AG04449 (cell line): ENCODE results near the gene TEX13A.

Experiments used
- CTCF ChIA-PET: fragments of 350-600 bp; formaldehyde crosslinking; extraction: SDS; loops from one replicate; lab custom pipeline; 2021; ENCODE audit warnings: antibody characterized with exemption; lab: Yijun Ruan, JAX
- POLR2A ChIA-PET: fragments of 400-600, 350-600 bp; formaldehyde crosslinking; extraction: SDS; loops from one replicate; lab custom pipeline; 2020; ENCODE audit warnings: antibody characterized with exemption, inconsistent platforms; lab: Yijun Ruan, JAX
- DNase-seq: peaks from one replicate; pipeline ENCODE4 v3.0.0-alpha.2; 2010; ENCODE audit warnings: low read depth, low spot score
- H3K4me3 ChIP-seq: 2 replicates; pipeline ENCODE4 v1.5.1; 2011; ENCODE audit warnings: low read depth, mild to moderate bottlenecking, control low read depth, low read length
- CTCF ChIP-seq: IDR thresholded peaks from one replicate; pipeline ENCODE4 v1.5.1; 2011; ENCODE audit warnings: mild to moderate bottlenecking, moderate library complexity, low read length, control low read depth, inconsistent platforms; ENCODE audit not compliant: insufficient read depth; ENCODE audit errors: missing control alignments

The TEX13A gene

GRCh38 chrX:105226499-105226898 lies 6.0 kb upstream of the TEX13A start:
- ChIA-PET POLR2A (no interaction called here), CTCF (no interaction called here)
- H3K4me3 ChIP-seq: no peak overlapping the region
- no peak for TF ChIP-seq CTCF
- DNase-seq: no peak

GRCh38 chrX:105221374-105221773 lies 880 bp upstream of the TEX13A start:
- ChIA-PET POLR2A (no interaction called here), CTCF (no interaction called here)
- no peak for TF ChIP-seq CTCF
- DNase-seq: no peak
- H3K4me3 ChIP-seq: no peak overlapping the region

DNA sequence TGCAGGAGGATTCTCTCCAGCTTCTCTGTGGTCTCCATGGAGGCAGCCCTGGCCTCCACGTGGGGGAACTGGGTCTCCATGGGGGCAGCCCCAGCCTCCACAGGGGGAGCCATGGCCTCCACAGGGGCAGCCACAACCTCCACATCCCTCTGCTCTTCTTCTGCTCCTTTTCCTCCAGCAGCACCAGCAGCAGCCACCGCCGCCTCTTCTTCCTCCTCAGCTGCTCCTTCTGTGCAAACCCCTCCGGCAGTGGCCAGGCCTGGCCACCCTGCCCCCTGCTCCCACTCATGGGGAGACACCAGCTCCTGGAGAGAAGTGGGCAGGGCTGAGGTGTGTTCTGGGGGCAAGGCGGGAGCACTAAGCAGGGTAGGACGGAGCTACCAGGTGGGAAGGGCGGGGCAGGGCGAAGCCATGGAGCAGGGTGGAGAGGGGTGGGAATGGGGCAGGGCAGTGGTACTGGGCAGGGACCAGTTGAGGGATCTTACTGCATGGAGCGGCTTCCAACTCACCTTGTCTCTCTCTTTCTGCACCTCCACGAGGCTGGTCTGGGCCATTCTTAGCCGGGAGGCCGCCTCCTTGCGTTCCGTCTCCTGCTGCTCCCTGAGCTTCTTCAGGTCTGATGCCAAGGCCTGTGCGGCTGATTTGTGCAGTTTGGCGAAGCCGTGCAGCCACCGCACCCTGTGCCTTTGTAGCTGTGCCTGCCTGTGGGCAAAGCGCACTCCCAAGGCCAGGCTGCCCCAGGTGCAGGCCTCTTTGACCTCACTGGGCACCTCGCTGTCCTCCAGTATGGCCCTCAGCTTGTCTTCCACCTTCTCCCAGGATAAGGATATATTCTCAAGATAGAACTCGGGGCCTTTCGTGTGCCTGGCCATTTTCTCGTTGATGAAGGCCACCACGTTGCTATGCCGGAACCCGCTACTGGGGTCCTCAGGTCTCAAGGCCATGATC lies 766 bp downstream of the TEX13A start:
- ChIA-PET POLR2A (no interaction called here), CTCF (no interaction called here)
- no peak overlapping the region for H3K4me3 ChIP-seq
- DNase-seq: no peak
- TF ChIP-seq CTCF: no peak

DNA sequence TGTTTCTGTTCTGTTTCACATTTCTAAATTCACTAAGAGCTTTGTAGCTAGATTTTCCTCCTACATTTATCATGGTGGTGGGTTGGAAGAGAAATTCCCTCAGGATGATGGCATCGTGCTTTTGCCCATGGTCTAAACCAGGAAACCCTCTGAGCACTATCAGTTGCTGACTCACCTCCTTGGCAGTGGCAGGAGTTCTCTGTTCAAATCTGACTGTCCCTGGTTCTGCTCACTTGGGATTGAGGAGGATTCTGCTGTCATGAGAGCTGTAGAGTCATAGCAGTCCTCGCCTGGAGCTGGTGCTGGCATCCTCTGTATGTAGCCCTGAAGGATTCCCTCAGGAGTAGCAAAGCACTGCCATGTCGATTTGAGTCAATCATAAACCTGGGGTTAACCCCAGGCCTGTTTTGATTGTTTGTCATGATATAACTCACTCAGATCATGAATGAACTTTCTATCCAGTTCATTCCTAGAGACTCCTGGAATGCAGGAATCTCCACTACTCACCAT lies 9.4 kb downstream of the TEX13A start:
- H3K4me3 ChIP-seq: no peak overlapping the region
- DNase-seq: no peak
- CTCF ChIA-PET: no interaction called here
- no peak for TF ChIP-seq CTCF
- POLR2A ChIA-PET: no interaction called here

DNA sequence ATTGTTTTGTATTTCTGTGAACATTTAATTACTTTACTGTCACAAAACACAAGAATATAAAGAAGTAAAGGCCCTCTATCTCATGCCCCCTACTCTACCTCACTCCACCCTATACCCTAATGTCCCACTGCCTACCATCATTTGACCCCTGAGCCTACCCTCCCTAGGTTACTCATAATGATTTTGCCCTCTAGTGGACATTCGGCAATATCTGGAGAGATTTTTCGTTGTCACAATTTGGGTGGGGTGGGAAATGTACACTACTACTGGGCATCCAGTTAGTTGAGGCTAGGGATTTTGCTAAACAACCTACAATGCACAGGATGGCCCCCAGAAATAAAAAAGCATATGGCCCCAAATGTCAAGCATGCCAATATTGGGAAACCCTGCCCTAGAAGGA lies 10.2 kb downstream of the TEX13A start:
- no peak for TF ChIP-seq CTCF

GRCh38 chrX:105209406-105209805 lies 11.1 kb downstream of the TEX13A start:
- TF ChIP-seq CTCF: no peak
- CTCF ChIA-PET: no interaction called here
- DNase-seq: no peak
- POLR2A ChIA-PET: no interaction called here
- H3K4me3 ChIP-seq: no peak overlapping the region

More for the DNA sequence above, 10.2 kb downstream of the TEX13A start:
- ChIA-PET POLR2A (no interaction called here), CTCF (no interaction called here)
- DNase-seq: no peak
- no peak overlapping the region for H3K4me3 ChIP-seq
